HEK293 (cell line): ENCODE measurements around the gene GALNT2.

Experiments
- CTCF ChIA-PET: fragments of 350-600 bp; formaldehyde crosslinking; extraction: SDS; loops from one replicate; lab custom pipeline; 2021; ENCODE audit warnings: antibody characterized with exemption; lab: Yijun Ruan, JAX
- POLR2A ChIA-PET: fragments of 300-600 bp; formaldehyde crosslinking; extraction: SDS; loops from one replicate; lab custom pipeline; 2020; ENCODE audit warnings: antibody characterized with exemption, inconsistent platforms; lab: Yijun Ruan, JAX
- H3K27ac ChIP-seq: fragments of 200-500 bp; sonication (Bioruptor generic); 2 replicates; pipeline ENCODE4 v1.5.1; 2014; ENCODE audit warnings: low read depth, low read length, control low read depth, inconsistent platforms; ENCODE audit errors: extremely low read depth
- H3K36me3 ChIP-seq, 2 experiments: fragments of 200-500 bp in 1 of 2; sonication (Bioruptor generic) in 1 of 2; 1 replicate in 1 of 2; 2 replicates in 1 of 2; pipeline ENCODE4 v1.5.1; 2014 to 2017; ENCODE audit warnings: inconsistent platforms in 2 of 2, low read length in 2 of 2; ENCODE audit not compliant: control insufficient read depth in 2 of 2, insufficient read depth in 1 of 2
- H3K4me1 ChIP-seq: fragments of 200-500 bp; sonication (Bioruptor generic); 2 replicates; pipeline ENCODE4 v1.5.1; 2014; ENCODE audit warnings: mild to moderate bottlenecking, low read length, inconsistent platforms; ENCODE audit not compliant: control insufficient read depth, insufficient read depth
- H3K4me3 ChIP-seq: 2 replicates; pipeline ENCODE4 v1.5.1; 2011; ENCODE audit warnings: low read depth, mild to moderate bottlenecking, control low read depth, low read length, moderate library complexity
- H3K9me3 ChIP-seq: fragments of 200-500 bp; sonication (Bioruptor generic); 2 replicates; pipeline ENCODE4 v1.5.1; 2014; ENCODE audit warnings: low read depth, low read length, inconsistent platforms; ENCODE audit not compliant: control insufficient read depth, insufficient read depth
- KLF9 ChIP-seq: fragments of 450-650 bp; formaldehyde crosslinking; IDR thresholded peaks from 2 replicates; pipeline ENCODE4 v1.5.1; 2016; ENCODE audit warnings: missing biosample characterization, missing genetic modification characterization, low read depth
- ZBTB7A ChIP-seq: fragments of 450-650 bp; formaldehyde crosslinking; IDR thresholded peaks from 2 replicates; pipeline ENCODE4 v1.5.1; 2016; ENCODE audit warnings: low read depth, missing biosample characterization, missing genetic modification characterization
- ZFP3 ChIP-seq: fragments of 450-650 bp; formaldehyde crosslinking; IDR thresholded peaks from 2 replicates; pipeline ENCODE4 v1.5.1; 2016; ENCODE audit warnings: low read depth, missing biosample characterization, missing genetic modification characterization
- ZIC2 ChIP-seq: fragments of 450-650 bp; formaldehyde crosslinking; IDR thresholded peaks from 2 replicates; pipeline ENCODE4 v1.5.1; 2016; ENCODE audit warnings: missing biosample characterization, missing genetic modification characterization
- ZNF146 ChIP-seq: fragments of 450-650 bp; formaldehyde crosslinking; IDR thresholded peaks from 2 replicates; pipeline ENCODE4 v1.5.1; 2016; ENCODE audit warnings: missing biosample characterization, missing genetic modification characterization
- ZNF292 ChIP-seq: fragments of 450-650 bp; formaldehyde crosslinking; IDR thresholded peaks from 2 replicates; pipeline ENCODE4 v1.5.1; 2016; ENCODE audit warnings: low read depth, missing biosample characterization, missing genetic modification characterization, borderline replicate concordance
- ZNF350 ChIP-seq: fragments of 450-650 bp; formaldehyde crosslinking; IDR thresholded peaks from 2 replicates; pipeline ENCODE4 v1.5.0; 2017; ENCODE audit warnings: missing biosample characterization, mild to moderate bottlenecking, missing genetic modification characterization
- ZNF362 ChIP-seq: fragments of 450-650 bp; formaldehyde crosslinking; IDR thresholded peaks from 2 replicates; pipeline ENCODE4 v1.5.1; 2016; ENCODE audit warnings: missing biosample characterization, missing genetic modification characterization
- ZNF398 ChIP-seq: fragments of 450-650 bp; formaldehyde crosslinking; IDR thresholded peaks from 2 replicates; pipeline ENCODE4 v1.5.1; 2017; ENCODE audit warnings: missing biosample characterization, missing genetic modification characterization
- ZNF426 ChIP-seq: fragments of 450-650 bp; formaldehyde crosslinking; IDR thresholded peaks from 2 replicates; pipeline ENCODE4 v1.5.1; 2017; ENCODE audit warnings: missing biosample characterization, missing genetic modification characterization, mild to moderate bottlenecking, inconsistent platforms, moderate library complexity
- ZSCAN4 ChIP-seq: fragments of 450-650 bp; formaldehyde crosslinking; IDR thresholded peaks from 2 replicates; pipeline ENCODE4 v1.5.1; 2017; ENCODE audit warnings: missing biosample characterization, missing genetic modification characterization
- TF ChIP-seq, protein P1 (sequence below): fragments of 450-650 bp; formaldehyde crosslinking; IDR thresholded peaks from 2 replicates; pipeline ENCODE4 v1.5.1; 2016; ENCODE audit warnings: missing biosample characterization, missing genetic modification characterization
- TF ChIP-seq, protein P2 (sequence below): fragments of 450-650 bp; IDR thresholded peaks from 2 replicates; pipeline ENCODE4 v1.5.1; 2018; ENCODE audit warnings: missing biosample characterization, mild to moderate bottlenecking, missing genetic modification characterization

GALNT2 gene

DNA sequence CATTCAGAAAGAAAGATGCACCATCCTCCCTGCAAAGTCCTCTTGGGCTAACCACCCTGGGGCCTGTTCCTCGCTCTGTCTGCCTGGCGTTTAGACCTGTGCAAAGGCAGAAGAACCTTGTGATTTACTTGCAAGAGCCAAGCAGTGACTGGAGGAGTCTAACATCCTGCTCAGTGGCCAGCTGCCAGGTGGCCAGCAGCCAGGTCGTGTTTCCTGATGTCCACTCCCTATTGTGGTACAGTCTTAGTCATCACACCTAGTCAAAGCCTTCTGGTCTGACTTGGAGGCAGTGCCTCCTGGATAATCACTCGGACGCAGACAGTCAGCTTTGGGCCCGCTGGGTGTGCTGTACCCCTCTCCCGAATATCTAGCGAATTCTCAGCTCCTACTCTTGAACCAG lies 241.0 kb downstream of the GALNT2 start:
- H3K9me3 ChIP-seq: no peaks in the 10 kb centered on the region
- H3K36me3 ChIP-seq: no peaks in the 10 kb centered on the region
- POLR2A ChIA-PET: no interaction called here
- H3K4me1 ChIP-seq: no peaks in the 10 kb centered on the region
- TF ChIP-seq, protein P1, sequence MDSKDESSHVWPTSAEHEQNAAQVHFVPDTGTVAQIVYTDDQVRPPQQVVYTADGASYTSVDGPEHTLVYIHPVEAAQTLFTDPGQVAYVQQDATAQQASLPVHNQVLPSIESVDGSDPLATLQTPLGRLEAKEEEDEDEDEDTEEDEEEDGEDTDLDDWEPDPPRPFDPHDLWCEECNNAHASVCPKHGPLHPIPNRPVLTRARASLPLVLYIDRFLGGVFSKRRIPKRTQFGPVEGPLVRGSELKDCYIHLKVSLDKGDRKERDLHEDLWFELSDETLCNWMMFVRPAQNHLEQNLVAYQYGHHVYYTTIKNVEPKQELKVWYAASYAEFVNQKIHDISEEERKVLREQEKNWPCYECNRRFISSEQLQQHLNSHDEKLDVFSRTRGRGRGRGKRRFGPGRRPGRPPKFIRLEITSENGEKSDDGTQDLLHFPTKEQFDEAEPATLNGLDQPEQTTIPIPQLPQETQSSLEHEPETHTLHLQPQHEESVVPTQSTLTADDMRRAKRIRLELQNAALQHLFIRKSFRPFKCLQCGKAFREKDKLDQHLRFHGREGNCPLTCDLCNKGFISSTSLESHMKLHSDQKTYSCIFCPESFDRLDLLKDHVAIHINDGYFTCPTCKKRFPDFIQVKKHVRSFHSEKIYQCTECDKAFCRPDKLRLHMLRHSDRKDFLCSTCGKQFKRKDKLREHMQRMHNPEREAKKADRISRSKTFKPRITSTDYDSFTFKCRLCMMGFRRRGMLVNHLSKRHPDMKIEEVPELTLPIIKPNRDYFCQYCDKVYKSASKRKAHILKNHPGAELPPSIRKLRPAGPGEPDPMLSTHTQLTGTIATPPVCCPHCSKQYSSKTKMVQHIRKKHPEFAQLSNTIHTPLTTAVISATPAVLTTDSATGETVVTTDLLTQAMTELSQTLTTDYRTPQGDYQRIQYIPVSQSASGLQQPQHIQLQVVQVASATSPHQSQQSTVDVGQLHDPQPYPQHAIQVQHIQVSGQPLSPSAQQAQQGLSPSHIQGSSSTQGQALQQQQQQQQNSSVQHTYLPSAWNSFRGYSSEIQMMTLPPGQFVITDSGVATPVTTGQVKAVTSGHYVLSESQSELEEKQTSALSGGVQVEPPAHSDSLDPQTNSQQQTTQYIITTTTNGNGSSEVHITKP: peak; percentile 77
- TF ChIP-seq ZNF292 (tag by site-specific recombination) (no peak), ZNF350 (tag by site-specific recombination) (no peak), ZNF146 (no peak)
- H3K4me3 ChIP-seq: no peak overlapping the region
- CTCF ChIA-PET: interaction anchor here (1.7 to 2.6 kb wide), 2 partner anchors 459 to 647 kb away, joined by 6 to 10 read pairs; no protein-coding TSS in a partner anchor
- no peak overlapping the region for H3K27ac ChIP-seq

GRCh38 chr1:230308821-230309220 lies 241.8 kb downstream of the GALNT2 start:
- TF ChIP-seq ZNF362 (no peak), ZFP3 (tag by site-specific recombination) (no peak), ZBTB7A (tag by site-specific recombination) (no peak), KLF9 (tag by site-specific recombination) (no peak), ZIC2 (tag by site-specific recombination) (no peak), ZNF426 (tag by site-specific recombination) (no peak), ZSCAN4 (tag by site-specific recombination) (no peak), ZNF398 (no peak)
- TF ChIP-seq, protein P2, sequence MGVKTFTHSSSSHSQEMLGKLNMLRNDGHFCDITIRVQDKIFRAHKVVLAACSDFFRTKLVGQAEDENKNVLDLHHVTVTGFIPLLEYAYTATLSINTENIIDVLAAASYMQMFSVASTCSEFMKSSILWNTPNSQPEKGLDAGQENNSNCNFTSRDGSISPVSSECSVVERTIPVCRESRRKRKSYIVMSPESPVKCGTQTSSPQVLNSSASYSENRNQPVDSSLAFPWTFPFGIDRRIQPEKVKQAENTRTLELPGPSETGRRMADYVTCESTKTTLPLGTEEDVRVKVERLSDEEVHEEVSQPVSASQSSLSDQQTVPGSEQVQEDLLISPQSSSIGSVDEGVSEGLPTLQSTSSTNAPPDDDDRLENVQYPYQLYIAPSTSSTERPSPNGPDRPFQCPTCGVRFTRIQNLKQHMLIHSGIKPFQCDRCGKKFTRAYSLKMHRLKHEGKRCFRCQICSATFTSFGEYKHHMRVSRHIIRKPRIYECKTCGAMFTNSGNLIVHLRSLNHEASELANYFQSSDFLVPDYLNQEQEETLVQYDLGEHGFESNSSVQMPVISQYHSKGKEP (tag by site-specific recombination): no peak
- TF ChIP-seq, all 188 proteins: peak for 0
- H3K36me3 ChIP-seq: no peaks in the 10 kb centered on the region
- no peak overlapping the region for H3K4me3 ChIP-seq
- H3K9me3 ChIP-seq: no peaks in the 10 kb centered on the region
- CTCF ChIA-PET: interaction anchor here (0.7 to 2.6 kb wide), 5 partner anchors 272 to 1082 kb away, joined by 3 to 10 read pairs (median 3); no protein-coding TSS in a partner anchor
- H3K27ac ChIP-seq: no peak overlapping the region
- H3K4me1 ChIP-seq: no peaks in the 10 kb centered on the region
- POLR2A ChIA-PET: no interaction called here
